GM20000 (cell line): ENCODE results near the gene RPUSD1.

Source experiments
- DNase-seq: peaks from one replicate; pipeline ENCODE4 v3.0.0; 2012; ENCODE audit warnings: low spot score
- TF ChIP-seq, protein P1 (sequence below): IDR thresholded peaks from 2 replicates; pipeline ENCODE4 v1.5.1; 2012; ENCODE audit warnings: mild to moderate bottlenecking, control low read depth; ENCODE audit errors: extremely low read depth, missing control alignments

Gene RPUSD1

DNA sequence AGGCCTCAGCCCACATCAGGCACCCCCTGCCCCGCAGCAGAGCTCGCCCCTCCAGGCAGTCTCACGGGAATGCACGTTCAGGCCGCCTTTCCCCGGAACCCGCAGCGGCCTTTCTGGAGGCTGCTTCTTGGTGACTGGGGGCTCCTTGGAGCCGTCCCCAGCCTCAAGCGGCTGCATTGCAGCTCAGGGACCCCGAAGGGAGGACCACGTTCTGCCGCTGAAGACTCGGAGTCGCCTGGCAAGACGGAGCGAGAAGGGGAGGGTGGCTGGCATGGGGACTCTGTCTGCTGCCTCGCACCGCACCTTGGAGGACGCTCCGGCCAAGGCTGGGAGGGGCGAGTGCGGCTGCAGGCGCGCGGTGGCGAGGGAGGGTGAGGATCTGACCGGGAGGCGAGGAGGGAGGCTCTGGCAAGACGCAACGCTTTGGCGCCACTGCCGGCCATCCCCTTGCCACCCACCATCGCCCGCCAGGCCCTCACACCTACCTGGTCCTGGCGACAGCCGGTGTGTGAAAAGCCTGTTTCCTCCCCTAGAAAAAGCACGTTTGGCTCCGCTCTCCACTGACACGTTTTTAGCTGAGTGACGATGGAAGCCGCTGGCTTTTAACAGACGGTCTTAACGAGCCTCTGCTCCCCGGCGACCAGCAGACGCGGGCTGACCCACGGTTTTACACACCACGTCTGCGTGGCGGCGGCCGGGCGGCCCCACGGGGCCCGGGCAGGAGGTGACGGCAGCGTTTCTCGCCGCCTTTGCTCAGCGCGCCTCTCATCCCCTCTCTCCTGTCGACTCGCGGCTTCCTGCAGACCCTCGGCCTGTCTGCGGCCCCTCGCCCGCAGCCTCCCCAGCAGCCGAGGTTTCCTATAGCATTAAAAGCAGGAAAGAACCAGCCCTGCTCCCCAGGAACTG, 29.1 kb upstream of the RPUSD1 start:
- no peak for DNase-seq
- TF ChIP-seq, protein P1, sequence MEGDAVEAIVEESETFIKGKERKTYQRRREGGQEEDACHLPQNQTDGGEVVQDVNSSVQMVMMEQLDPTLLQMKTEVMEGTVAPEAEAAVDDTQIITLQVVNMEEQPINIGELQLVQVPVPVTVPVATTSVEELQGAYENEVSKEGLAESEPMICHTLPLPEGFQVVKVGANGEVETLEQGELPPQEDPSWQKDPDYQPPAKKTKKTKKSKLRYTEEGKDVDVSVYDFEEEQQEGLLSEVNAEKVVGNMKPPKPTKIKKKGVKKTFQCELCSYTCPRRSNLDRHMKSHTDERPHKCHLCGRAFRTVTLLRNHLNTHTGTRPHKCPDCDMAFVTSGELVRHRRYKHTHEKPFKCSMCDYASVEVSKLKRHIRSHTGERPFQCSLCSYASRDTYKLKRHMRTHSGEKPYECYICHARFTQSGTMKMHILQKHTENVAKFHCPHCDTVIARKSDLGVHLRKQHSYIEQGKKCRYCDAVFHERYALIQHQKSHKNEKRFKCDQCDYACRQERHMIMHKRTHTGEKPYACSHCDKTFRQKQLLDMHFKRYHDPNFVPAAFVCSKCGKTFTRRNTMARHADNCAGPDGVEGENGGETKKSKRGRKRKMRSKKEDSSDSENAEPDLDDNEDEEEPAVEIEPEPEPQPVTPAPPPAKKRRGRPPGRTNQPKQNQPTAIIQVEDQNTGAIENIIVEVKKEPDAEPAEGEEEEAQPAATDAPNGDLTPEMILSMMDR: no peak

- TF ChIP-seq, protein P1: no peak
- DNase-seq: no peak
Measured at GRCh38 chr16:815861-816260, 27.7 kb upstream of the RPUSD1 start.

- DNase-seq: no peak
- TF ChIP-seq, protein P1: no peak
Measured at GRCh38 chr16:814974-815373, 26.8 kb upstream of the RPUSD1 start.

DNA sequence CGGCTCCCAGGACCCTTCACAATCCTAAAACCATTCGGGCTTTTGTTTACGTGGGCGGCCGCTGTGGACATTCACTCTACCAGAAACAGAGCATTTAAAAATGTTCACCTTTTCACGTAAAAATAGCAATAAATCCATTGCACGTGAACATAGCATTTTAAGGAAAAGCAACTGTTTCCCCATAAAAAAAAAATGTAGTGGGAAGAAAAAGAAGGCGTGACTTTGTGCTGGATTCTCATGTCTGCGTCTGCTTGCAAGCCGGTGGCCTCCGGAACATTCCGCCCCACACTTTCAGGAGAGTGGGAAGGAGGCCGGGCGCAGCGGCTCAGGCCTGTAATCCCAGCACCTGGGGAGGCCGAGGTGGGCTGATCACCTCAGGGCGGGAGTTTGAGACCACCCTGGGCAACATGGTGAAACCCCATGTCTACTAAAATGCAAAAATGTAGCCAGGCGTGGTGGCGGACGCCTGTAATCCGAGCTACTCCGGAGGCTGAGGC, 25.8 kb upstream of the RPUSD1 start:
- TF ChIP-seq, protein P1: no peak
- no peak for DNase-seq

DNA sequence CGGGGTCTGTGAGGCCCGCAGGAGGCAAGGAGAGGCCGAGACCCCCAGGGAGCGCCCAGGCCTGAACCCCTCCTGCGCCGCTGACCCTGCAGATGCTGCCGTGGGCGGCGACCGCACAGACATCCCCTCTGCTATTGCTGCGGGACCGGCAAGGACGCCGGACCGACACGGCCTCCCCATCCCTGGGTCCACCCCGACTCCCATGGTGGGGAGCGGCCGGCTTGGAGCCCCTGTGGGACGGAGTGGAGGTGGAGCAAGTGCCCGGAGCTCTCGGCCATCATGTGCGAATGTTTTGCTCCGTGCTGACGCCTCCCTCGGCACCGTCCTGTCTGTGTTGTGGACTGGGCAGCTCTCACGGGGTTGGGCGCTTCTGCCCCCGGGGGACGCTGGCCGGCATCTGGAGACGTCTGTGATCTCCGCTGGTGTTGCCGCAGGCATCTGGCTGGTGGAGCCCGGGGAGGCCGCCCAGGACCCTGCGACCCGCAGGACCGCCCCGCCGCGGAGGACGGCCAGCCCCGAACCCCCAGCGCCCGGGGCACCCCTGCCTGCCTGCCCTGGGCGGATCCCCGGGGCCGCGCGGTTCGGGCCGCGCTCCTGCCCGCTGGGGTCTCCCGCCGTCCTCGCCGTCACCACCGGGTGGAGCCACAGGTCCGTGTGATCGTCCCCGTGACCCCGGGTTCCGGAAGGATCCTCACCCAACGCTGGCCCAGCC, 25.2 kb upstream of the RPUSD1 start:
- DNase-seq: peak; percentile 84
- TF ChIP-seq, protein P1: peak; percentile 46

- TF ChIP-seq, protein P1: no peak
- no peak for DNase-seq
Measured at GRCh38 chr16:808085-808386, 19.9 kb upstream of the RPUSD1 start.

DNA sequence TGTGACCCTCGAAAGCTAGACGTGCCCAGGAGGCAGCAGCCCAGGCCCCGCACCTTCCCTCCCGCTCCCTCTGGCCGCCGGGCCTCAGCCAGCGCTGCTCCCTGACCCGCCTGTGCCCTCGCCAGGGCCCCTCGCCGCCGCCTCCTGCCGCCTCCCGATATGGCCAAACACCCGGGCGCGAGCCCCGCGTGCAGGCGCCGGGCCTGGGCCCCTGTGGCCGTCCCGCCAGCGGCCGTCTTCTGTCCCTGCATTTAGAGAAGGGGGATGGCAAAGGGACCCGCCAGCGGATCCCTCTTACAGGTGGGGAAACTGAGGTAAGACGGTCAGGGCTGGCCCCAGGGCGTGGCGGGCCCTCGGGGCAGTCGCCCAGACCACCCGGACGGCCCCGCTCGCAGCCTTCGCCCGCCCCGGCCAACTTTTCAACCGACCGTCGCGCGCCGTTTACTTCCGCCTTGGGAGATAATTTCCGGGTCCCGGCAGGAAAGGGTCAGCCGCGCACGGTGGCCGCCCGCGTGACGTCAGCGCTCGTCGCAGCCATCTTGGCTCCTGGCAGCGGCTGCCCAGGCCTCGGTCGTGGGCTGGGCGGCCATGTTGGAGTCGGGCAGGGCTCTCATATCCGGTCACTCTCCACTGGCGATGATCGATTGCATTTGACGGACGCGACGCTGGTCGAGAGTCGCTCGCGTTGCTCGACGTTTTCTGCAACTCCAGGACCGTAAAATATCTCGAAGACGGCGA, 19.3 kb upstream of the RPUSD1 start:
- TF ChIP-seq, protein P1: no peak
- DNase-seq: peak; percentile 99
